Measurements from ENCODE around the gene AVL9. TPM values are rescaled to one million over a fixed set of nuclear protein-coding genes. Genes with fewer than 3 reads are reported as not detected.
"Not testable (repeated sequence)": the region's sequence is repeated elsewhere in the genome, so short reads cannot be mapped to it uniquely, and the experiment has no call there.

The AVL9 gene
- total and polyA plus RNA-seq, 4 donors: 9.7 to 52.5 (median 35.3) TPM

GRCh38 chr7:32602470-32602869 lies 107.2 kb downstream of the AVL9 start:
- Histone ChIP-seq H3K27ac (ENCODE audit: low read depth in 1 of 2, low read length in 1 of 2) (no peak overlapping the region), H3K4me1 (ENCODE audit: control insufficient read depth in 5 of 5, insufficient read depth in 5 of 5, low read length in 5 of 5) (no peaks in the 10 kb centered on the region), H3K27me3 (ENCODE audit: control insufficient read depth in 3 of 3, insufficient read depth in 3 of 3, low read length in 2 of 3) (no peaks in the 10 kb centered on the region), H3K36me3 (ENCODE audit: control insufficient read depth in 4 of 4, insufficient read depth in 4 of 4, low read length in 4 of 4) (no peaks in the 10 kb centered on the region), H3K9ac (ENCODE audit: insufficient read depth in 1 of 2, low read length in 2 of 2) (no peak overlapping the region), H3K4me3 (no peak overlapping the region), H3K9me3 (ENCODE audit: control insufficient read depth in 4 of 4, insufficient read depth in 3 of 4, low read length in 3 of 4) (peaks cover 0 to 2% (median 0%) of the 10 kb centered on the region in 4 donors)
- ATAC-seq (ENCODE audit: insufficient read depth, low FRiP score): no peak
- DNase-seq: no peak
- 89 to 90% methylated on average over 2 of the region's 2 CpGs for WGBS, 2 donors
- no peak for TF ChIP-seq CTCF (IDR thresholded peaks at IDR 0.05; ENCODE audit: control extremely low read depth, extremely low read depth)

DNA sequence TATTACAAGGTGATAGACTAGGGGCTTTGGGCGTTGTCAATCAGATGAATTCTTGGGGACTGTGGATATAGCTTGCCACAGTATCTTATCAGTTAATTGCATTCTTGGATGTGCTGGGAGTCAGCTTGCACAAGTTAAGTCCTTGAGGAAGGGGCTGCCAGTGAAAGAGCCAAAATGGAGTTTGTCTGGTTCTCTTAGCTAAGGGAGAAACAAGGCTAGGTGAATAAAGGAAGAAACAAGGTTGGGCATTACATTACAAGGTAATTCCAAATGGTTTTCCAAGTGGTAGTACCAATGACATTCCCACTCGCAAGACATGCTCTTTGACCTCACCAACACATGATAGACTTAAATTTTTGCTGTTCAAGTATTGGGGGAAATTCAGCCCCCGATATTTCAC lies 108.2 kb downstream of the AVL9 start:
- whole genome bisulfite sequencing, 2 donors: 85 to 95% methylated on average over 3 of the region's 3 CpGs
- not testable (repeated sequence) for H3K27me3 ChIP-seq (ENCODE audit: control insufficient read depth in 3 of 3, insufficient read depth in 3 of 3, low read length in 2 of 3); H3K4me1 ChIP-seq (ENCODE audit: control insufficient read depth in 5 of 5, insufficient read depth in 5 of 5, low read length in 5 of 5); DNase-seq; H3K9me3 ChIP-seq (ENCODE audit: control insufficient read depth in 4 of 4, insufficient read depth in 3 of 4, low read length in 3 of 4); H3K4me3 ChIP-seq; H3K9ac ChIP-seq (ENCODE audit: insufficient read depth in 1 of 2, low read length in 2 of 2); ATAC-seq (ENCODE audit: insufficient read depth, low FRiP score); H3K36me3 ChIP-seq (ENCODE audit: control insufficient read depth in 4 of 4, insufficient read depth in 4 of 4, low read length in 4 of 4); H3K27ac ChIP-seq (ENCODE audit: low read depth in 1 of 2, low read length in 1 of 2)

DNA sequence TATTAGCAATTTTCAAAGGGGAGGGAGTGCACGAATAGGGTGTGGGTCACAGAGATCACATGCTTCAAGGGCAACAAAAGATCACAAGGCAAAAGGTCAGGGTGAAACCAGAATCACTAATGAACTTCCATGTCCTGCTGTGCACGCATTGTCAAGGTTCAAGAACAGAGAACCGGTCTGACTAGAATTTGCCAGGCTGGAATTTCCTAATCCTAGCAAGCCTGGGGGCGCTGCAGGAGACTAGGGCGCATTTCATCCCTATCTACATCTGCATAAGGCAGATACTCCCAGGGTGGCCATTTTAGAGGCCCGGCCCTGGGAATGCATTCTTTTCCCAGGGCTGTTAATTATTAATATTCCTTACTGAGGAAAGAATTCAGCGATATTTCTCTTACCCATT lies 108.8 kb downstream of the AVL9 start:
- not testable (repeated sequence) for H3K9ac ChIP-seq (ENCODE audit: insufficient read depth in 1 of 2, low read length in 2 of 2); H3K27ac ChIP-seq (ENCODE audit: low read depth in 1 of 2, low read length in 1 of 2); ATAC-seq (ENCODE audit: insufficient read depth, low FRiP score); H3K9me3 ChIP-seq (ENCODE audit: control insufficient read depth in 4 of 4, insufficient read depth in 3 of 4, low read length in 3 of 4); H3K4me1 ChIP-seq (ENCODE audit: control insufficient read depth in 5 of 5, insufficient read depth in 5 of 5, low read length in 5 of 5); H3K27me3 ChIP-seq (ENCODE audit: control insufficient read depth in 3 of 3, insufficient read depth in 3 of 3, low read length in 2 of 3); DNase-seq; H3K36me3 ChIP-seq (ENCODE audit: control insufficient read depth in 4 of 4, insufficient read depth in 4 of 4, low read length in 4 of 4); H3K4me3 ChIP-seq
- WGBS, 2 donors: 84 to 89% methylated on average over 7 of the region's 7 CpGs

GRCh38 chr7:32605032-32605431 lies 109.7 kb downstream of the AVL9 start:
- TF ChIP-seq CTCF (IDR thresholded peaks at IDR 0.05; ENCODE audit: control extremely low read depth, extremely low read depth): no peak
- no peak for DNase-seq
- Histone ChIP-seq H3K9ac (ENCODE audit: insufficient read depth in 1 of 2, low read length in 2 of 2) (no peak overlapping the region), H3K4me1 (ENCODE audit: control insufficient read depth in 5 of 5, insufficient read depth in 5 of 5, low read length in 5 of 5) (no peaks in the 10 kb centered on the region), H3K27me3 (ENCODE audit: control insufficient read depth in 3 of 3, insufficient read depth in 3 of 3, low read length in 2 of 3) (no peaks in the 10 kb centered on the region), H3K36me3 (ENCODE audit: control insufficient read depth in 4 of 4, insufficient read depth in 4 of 4, low read length in 4 of 4) (no peaks in the 10 kb centered on the region), H3K9me3 (ENCODE audit: control insufficient read depth in 4 of 4, insufficient read depth in 3 of 4, low read length in 3 of 4) (no peaks in the 10 kb centered on the region), H3K4me3 (no peak overlapping the region), H3K27ac (ENCODE audit: low read depth in 1 of 2, low read length in 1 of 2) (no peak overlapping the region)
- ATAC-seq (ENCODE audit: insufficient read depth, low FRiP score): no peak

DNA sequence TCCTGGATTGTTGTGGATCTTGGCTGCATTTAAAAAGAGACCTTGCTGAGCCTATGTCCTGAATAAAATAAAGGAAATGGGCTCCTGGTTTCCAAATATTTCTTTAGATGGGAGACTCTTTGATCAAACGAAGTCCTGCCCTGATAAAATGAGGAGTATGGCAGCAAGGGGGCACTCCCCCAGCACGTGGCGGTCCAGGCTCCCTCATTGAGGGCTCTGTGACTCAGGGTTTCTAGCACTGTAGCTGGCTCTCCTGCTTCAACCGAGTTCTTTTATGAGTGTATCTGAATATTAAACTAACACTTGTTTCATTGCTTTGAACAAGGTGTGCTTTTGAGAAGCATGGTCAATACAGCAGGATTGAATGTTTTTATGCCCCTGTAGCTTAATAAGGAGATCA lies 114.2 kb downstream of the AVL9 start:
- Histone ChIP-seq H3K27ac (ENCODE audit: low read depth in 1 of 2, low read length in 1 of 2) (no peak overlapping the region), H3K27me3 (ENCODE audit: control insufficient read depth in 3 of 3, insufficient read depth in 3 of 3, low read length in 2 of 3) (no peaks in the 10 kb centered on the region), H3K9me3 (ENCODE audit: control insufficient read depth in 4 of 4, insufficient read depth in 3 of 4, low read length in 3 of 4) (no peaks in the 10 kb centered on the region), H3K36me3 (ENCODE audit: control insufficient read depth in 4 of 4, insufficient read depth in 4 of 4, low read length in 4 of 4) (no peaks in the 10 kb centered on the region), H3K9ac (ENCODE audit: insufficient read depth in 1 of 2, low read length in 2 of 2) (no peak overlapping the region), H3K4me1 (ENCODE audit: control insufficient read depth in 5 of 5, insufficient read depth in 5 of 5, low read length in 5 of 5) (no peaks in the 10 kb centered on the region), H3K4me3 (no peak overlapping the region)
- DNase-seq: no peak
- no peak for ATAC-seq (ENCODE audit: insufficient read depth, low FRiP score)
- no peak for TF ChIP-seq CTCF (IDR thresholded peaks at IDR 0.05; ENCODE audit: control extremely low read depth, extremely low read depth)
- WGBS, 2 donors: 87% methylated on average over 4 of the region's 4 CpGs

Measured in lung (tissue), 12 donors.